HL-60/S4 (cell line): Measurements from ENCODE around the gene STK16.
"Not testable (repeated sequence)": the region's sequence is repeated elsewhere in the genome, so short reads cannot be mapped to it uniquely, and the experiment has no call there.

Source experiments
- in situ Hi-C: fragments of 300-500 bp; cut with MboI; formaldehyde crosslinking; loops from 2 replicates; pipeline ENCODE4 v1.14.3; 2022; ENCODE audit warnings: low sequenced_read_pairs

Gene STK16

DNA sequence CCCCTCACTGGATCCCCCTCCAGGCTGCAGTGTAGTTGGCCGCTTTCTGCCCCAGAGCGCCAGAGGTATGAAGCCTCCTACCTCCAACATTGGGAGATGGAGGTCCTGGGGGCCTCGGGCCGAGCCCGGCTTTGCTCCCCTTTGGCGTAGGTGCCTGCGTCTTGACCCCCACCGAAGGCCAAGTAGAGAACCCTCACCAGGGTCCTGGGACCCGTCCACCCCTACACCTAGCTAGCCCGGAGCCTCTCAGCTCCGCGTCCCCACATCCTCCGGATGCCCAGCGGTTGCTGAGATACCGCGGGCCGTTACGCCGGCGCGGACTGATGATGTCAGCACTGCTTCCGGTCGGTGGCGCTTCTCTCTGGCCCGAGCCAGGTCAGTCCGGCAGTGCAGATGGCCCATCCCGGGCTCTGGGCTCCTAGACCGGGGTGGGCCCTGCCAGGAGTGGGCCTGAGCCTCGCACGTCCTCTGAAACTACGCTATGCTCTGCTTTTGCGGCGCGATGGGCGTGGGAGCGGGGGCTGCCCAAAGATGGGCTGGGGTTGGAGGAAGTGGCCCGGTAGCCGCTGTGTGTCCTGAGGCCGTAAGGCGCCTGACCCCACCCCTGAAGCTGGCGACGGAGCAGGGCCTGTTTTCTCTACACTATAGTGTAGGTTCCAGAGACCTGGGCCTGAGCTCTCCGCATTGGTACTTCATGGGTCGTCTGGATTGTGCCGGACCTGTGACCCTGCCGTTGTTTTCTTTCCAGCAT lies at the start of gene STK16, which contains the start of gene GLB1L:
TSS of gene STK16 (plus strand) at position 332 of the 751 bp plus-strand sequence. CDS start 521 bp downstream, outside the sequence.
TSS of gene GLB1L (minus strand) at position 297 of the 751 bp plus-strand sequence. CDS start 1,871 bp downstream, outside the sequence.
- in situ Hi-C loops = no loop called here

DNA sequence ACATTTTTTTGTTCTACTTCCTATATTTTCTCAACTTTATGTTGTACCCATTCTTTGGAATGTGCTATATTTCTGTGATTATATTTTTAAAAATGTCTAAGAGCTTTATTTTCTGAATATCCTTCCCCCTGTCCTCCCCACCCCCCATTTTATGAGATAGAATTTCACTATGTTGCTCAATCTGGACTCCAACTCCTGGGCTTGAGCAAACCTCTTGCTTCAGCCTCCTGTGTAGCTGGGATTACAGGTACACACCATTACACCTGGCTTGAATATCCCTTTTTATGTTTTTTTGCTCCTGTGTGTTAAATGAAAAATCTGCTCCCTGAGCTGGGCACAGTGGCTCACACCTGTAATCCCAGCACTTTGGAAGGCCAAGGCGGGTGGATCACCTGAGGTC lies 47.9 kb upstream of the STK16 start:
- in situ Hi-C loops = no loop called here

DNA sequence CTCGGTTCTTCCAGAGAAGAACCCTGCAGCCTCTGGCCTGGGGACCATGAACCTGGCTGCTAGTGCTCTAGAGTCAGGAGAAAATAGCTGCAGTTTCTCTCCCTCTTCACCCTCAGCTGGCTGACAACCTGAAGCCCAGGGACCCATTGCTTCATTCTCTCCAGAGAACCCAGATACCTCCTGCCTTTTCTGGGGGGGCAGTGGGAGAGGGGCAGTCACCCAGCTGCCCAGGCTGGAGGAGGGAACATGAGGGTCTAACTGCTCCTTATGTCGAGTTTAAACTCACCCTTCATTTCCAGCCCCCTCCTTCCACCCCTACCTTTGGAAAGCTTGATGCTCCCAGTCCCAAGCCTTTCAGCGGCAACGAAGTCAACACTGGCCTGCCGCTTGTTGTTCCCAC lies 46.3 kb upstream of the STK16 start:
- in situ Hi-C loops = no loop called here

GRCh38 chr2:219199470-219200211 lies 45.6 kb upstream of the STK16 start:
- in situ Hi-C loops = no loop called here

- in situ Hi-C loops = not testable (repeated sequence)
Observed at GRCh38 chr2:219200502-219201326, 44.6 kb upstream of the STK16 start.

GRCh38 chr2:219201331-219201730 lies 43.9 kb upstream of the STK16 start:
- in situ Hi-C loops = not testable (repeated sequence)

GRCh38 chr2:219204425-219205164 lies 40.7 kb upstream of the STK16 start:
- in situ Hi-C loops = no loop called here

DNA sequence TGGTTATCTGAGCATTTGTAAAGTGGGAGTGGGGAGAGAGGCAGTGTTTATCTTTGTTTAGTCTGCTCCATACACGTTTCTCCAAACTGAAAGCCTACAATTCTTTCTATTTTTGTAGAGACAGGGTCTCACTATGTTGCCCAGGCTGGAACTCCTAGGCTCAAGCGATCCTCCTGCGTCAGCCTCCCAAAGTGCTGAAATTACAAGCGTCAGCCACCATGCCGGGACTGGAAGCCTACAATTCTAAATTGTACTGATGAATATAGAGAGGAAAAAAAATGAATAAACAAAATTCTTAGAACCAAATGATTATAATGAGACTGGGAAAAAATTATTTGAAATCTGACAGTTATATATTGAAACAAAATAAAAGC lies 40.1 kb upstream of the STK16 start:
- in situ Hi-C loops = no loop called here

DNA sequence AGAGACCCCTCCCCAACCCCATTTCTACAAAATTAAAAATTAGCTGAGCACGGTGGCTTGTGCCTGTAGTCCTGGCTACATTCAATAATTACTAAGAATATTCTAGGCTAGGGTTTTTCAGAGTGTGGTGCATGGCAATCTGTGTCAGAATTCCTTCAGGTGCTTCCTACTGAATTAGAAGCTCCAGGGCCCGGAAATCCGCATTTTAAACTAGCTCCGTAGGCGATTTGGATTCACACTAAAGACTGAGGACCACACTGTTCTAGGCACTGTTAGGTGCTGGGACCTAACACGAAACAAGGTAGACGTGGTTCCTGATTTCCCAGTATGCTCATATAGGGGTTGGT lies 39.3 kb upstream of the STK16 start:
- in situ Hi-C loops = no loop called here

DNA sequence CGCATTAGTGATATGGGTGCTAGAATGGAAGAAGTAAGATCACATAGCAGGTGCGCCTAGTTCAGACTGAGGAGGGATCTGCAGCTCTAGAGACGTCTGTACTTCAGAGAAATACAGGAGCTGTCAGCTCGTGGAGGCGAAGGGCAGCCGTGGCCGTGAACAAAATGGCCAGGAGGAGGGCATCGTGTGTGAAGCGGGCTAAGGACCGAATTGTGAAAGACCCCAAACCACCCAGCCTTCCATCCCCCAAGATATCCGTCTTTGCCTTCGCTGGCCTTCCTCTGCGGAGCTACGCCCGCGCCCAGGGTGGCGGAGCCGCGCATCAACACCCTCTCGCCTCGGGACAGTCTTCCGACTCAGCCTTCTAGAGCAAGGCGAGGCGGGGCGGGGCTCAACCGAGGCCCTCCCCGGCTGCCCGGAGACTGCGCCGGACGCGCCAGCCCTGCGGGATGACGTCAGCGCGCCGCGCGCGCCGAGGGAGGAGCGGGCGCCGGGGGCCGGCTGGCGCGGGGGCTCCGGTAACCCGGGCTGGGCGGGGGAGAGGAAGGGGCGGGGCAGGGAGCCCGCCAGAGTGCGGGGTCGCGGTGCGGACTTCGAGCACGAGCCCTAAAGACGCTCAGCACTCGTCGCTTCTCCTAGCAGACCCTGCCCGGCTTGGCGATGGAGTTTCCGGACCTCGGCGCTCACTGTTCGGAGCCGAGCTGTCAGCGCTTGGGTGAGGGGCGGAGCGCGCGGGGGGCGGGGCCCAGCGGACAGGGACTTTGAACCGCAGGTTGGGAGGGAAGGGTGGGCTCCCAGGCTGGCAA lies 38.7 kb upstream of the STK16 start, which contains the start of gene ZFAND2B:
TSS of gene ZFAND2B (plus strand) at position 455 of the 806 bp plus-strand sequence. CDS start at position 661, 206 bp downstream.
- in situ Hi-C loops = no loop called here

- in situ Hi-C loops = no loop called here
Observed at GRCh38 chr2:219207134-219207883, 38.0 kb upstream of the STK16 start.

GRCh38 chr2:219207884-219208740 lies 37.2 kb upstream of the STK16 start:
- in situ Hi-C loops = no loop called here

DNA sequence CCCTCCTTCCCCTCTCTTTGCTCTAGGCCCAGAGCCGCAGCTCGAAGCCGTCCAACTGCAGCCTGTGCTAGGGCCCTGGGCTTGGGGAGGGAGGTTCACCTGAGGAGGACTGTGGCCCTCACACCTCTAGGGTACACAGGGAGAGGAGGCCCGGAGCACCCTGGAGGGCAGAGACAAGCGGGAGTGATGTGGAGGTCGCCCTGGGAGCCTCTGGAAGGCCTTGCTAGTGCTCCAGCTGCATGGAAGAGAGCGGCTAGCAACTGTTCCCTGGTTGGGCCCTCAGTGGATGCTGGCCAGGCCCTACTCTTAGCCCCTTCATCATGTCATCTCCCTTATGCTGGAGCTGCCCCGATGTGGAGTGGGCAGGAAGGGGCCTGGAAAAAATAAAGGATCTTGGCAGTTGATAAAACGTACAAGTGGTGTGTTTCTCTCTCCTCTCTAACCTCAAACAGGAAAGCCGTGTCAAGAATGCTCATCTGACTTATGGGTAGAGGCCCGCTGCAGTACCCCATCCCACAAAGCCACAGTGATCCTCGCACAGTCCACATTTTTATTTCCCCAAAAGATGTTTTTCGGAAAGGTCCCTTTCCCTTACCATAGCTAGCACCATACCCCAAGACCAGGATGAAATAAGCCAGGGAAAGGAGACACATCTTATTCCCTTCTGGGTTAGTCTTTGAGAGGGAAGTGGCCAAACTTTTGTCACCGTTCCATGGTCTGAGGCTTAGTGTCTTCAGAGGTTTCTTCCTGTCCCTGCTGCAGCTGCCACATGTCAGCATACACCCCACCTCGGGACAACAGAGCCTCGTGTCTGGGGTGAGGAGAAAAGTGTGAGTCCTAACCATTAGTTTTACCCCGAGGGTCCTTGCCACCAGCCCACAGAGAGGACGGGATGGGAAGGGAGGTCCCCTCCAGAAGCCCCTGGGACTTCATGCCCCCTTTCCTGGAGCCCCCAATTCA lies 35.8 kb upstream of the STK16 start:
- in situ Hi-C loops = loop anchor here (10.0 kb wide), 1 partner anchor 45 kb away; the partner anchor contains the start of gene NHEJ1

DNA sequence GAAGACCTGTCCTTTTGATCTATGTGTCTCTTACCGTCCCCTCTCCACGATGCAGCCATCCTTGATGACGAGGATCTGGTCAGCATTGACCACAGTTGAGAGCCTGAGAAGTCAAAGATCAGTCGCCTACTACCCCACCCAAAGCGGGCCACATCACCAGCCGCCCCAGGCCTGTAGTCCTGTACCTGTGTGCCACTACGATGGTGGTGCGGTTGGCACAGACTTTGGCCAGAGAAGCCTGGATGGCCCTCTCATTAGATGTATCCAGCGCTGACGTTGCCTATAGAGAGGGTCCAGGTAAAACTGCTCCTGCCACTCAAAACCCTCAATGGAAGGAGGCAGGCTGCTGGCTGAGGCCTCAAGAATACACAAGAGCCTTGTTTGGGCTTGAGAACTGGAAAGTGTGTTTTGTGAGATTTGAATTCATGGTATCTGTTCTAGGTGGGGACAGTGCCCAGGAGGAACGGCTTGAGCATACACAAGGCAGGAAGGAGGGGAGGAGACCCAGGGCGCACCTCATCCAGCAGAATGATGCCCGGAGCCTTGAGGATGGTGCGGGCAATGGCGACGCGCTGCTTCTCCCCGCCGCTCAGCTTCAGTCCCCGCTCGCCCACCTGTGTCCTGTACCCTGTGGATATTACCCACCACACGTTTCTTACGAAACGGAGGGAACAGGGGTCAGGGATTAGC lies 34.9 kb upstream of the STK16 start:
- in situ Hi-C loops = loop anchor here (10.0 kb wide), 1 partner anchor 46 kb away; the partner anchor contains the start of gene NHEJ1

DNA sequence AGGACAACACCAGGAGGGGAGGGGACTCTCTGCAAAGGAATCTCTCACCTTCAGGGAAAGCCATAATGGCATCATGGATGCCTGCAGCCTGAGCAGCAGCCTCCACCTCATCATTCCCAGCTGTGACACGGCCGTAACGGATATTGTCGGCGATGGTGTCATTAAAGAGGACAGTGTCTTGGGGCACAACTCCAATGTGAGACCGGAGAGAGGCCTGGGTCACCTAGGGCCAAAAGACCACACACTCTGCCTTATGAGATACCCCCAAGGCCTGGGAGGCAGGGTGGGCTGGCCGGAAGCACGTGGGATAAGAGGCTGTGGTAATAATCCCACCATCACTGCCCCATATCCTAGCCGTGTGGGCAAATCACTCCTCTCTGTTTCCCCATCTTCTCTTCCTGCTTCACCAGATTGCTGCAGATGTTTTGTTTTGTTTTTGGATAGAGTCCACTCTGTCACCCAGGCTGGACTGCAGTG lies 34.4 kb upstream of the STK16 start:
- in situ Hi-C loops = loop anchor here (10.0 kb wide), 1 partner anchor 46 kb away; the partner anchor contains the start of gene NHEJ1

DNA sequence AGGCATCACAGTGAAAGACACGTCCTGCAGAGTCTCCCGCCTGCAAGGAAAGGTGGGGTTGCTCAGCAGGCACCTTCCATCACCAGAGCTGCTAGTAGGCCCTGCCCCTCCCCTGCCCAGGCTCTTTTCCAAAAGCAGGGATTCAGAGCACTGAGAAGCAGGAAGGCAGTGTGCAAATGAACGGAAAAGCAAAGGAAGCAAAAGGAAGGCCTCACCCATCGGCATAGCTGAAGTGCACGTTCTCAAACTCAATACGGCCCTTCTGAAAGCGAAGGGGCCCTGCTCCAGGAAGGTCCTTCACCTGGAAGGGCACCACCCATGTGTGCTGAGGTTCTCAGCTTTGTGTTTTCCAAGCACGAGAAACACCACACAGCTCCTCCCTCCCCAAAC lies 32.3 kb upstream of the STK16 start:
- in situ Hi-C loops = loop anchor here (10.0 kb wide), 1 partner anchor 48 kb away; the partner anchor contains the start of gene NHEJ1
